K562 (cell line): ENCODE results near the gene C4orf17. TPM values are rescaled to one million over a fixed set of nuclear protein-coding genes. Genes with fewer than 3 reads are reported as not detected.

Experiments
- ATAC-seq: fragments of 200-7000 bp; cut with Tn5 transposase; 3 replicates; pipeline ENCODE4 v1.9.1; 2020; ENCODE audit warnings: moderate library complexity
- BruUV-seq: library from RNA; stranded (reverse); fragments of 400-500 nt; replicated peaks from 2 replicates; lab custom pipeline; 2021; lab: Mats Ljungman, UMichigan
- CTCF ChIA-PET: fragments of 300-600 bp; formaldehyde crosslinking; extraction: SDS; loops from one replicate; lab custom pipeline; 2021; ENCODE audit warnings: low intra/inter-chr PET ratio; lab: Yijun Ruan, JAX
- POLR2A ChIA-PET: fragments of 300-600, 350-650 bp; sonication (Branson Sonifier 250); formaldehyde crosslinking; extraction: SDS; loops from one replicate; lab custom pipeline; 2021; ENCODE audit warnings: antibody characterized with exemption, inconsistent platforms; lab: Yijun Ruan, JAX
- DNase-seq, 4 experiments: peaks; one replicate each; pipeline versions ENCODE4 v3.0.0 to v3.0.0-alpha.2; 2011 to 2018; ENCODE audit warnings: low spot score in 3 of 4, mixed read lengths in 3 of 4; ENCODE audit errors: extremely low read depth in 1 of 4
- FAIRE-seq: peaks from 2 replicates; lab custom pipeline; 2011; peaks lifted over from hg19 to GRCh38; lab: Jason Lieb, UNC
- H2AFZ ChIP-seq: 2 replicates; pipeline ENCODE4 v1.6.0; 2011; ENCODE audit warnings: low read depth, low read length, control low read depth, inconsistent platforms
- H3K27ac ChIP-seq: fragments of 200-600 bp; 3 replicates; pipeline ENCODE4 v1.8.0; 2011; ENCODE audit warnings: low read depth, mild to moderate bottlenecking, control low read depth, inconsistent platforms, low read length, moderate library complexity, mixed read lengths; ENCODE audit errors: extremely low read depth
- H3K27me3 ChIP-seq, 2 experiments: fragments of 300-600 bp in 1 of 2; 2 replicates in 1 of 2; 3 replicates in 1 of 2; pipeline versions ENCODE4 v1.6.0 to v1.8.0; 2011; ENCODE audit warnings: inconsistent platforms in 2 of 2, low read length in 2 of 2, mild to moderate bottlenecking in 1 of 2, mixed read lengths in 1 of 2, moderate library complexity in 1 of 2; ENCODE audit not compliant: control insufficient read depth in 2 of 2, insufficient read depth in 2 of 2
- H3K36me3 ChIP-seq: fragments of 300-600 bp; 3 replicates; pipeline ENCODE4 v1.8.0; 2011; ENCODE audit warnings: mild to moderate bottlenecking, low read length, inconsistent platforms; ENCODE audit not compliant: control insufficient read depth, insufficient read depth
- H3K4me1 ChIP-seq, 2 experiments: fragments of 200-600 bp in 1 of 2; replicated peaks in 1 of 2; 2 replicates in 1 of 2; 3 replicates in 1 of 2; pipeline versions ENCODE4 v1.5.1 to v1.8.0; 2011; ENCODE audit warnings: inconsistent platforms in 2 of 2, low read length in 2 of 2, mild to moderate bottlenecking in 1 of 2, mixed read lengths in 1 of 2, moderate library complexity in 1 of 2; ENCODE audit not compliant: control insufficient read depth in 2 of 2, insufficient read depth in 2 of 2
- H3K4me2 ChIP-seq: 2 replicates; pipeline ENCODE4 v1.6.1; 2011; ENCODE audit warnings: low read length, control low read depth, inconsistent platforms, mixed read lengths; ENCODE audit not compliant: insufficient read depth
- H3K4me3 ChIP-seq: fragments of 200-600 bp; sonication (generic), shearing (Covaris generic); 2 replicates; pipeline ENCODE4 v1.5.1; 2016; ENCODE audit warnings: control low read depth, inconsistent platforms
- H3K79me2 ChIP-seq: fragments of 200-600 bp; 3 replicates; pipeline ENCODE4 v1.8.0; 2011; ENCODE audit warnings: low read length, inconsistent platforms; ENCODE audit not compliant: control insufficient read depth, insufficient read depth
- H3K9ac ChIP-seq, 2 experiments: 2 replicates each; pipeline versions ENCODE4 v1.6.0 to v1.6.1; 2011; ENCODE audit warnings: low read depth in 2 of 2, low read length in 2 of 2, control low read depth in 1 of 2, inconsistent platforms in 1 of 2, mild to moderate bottlenecking in 1 of 2, mixed read lengths in 1 of 2; ENCODE audit not compliant: insufficient read depth in 1 of 2
- H3K9me1 ChIP-seq: one replicate; pipeline ENCODE4 v1.6.0; 2011; ENCODE audit warnings: inconsistent platforms, mild to moderate bottlenecking, low read length, moderate library complexity; ENCODE audit not compliant: control insufficient read depth, insufficient read depth
- H3K9me3 ChIP-seq: replicated peaks from 2 replicates; pipeline ENCODE4 v1.5.1; 2011; ENCODE audit warnings: low read depth, low read length, inconsistent platforms; ENCODE audit not compliant: control insufficient read depth, insufficient read depth
- H4K20me1 ChIP-seq: replicated peaks from 2 replicates; pipeline ENCODE4 v1.6.1; 2011; ENCODE audit warnings: low read length, inconsistent platforms, mixed read lengths; ENCODE audit not compliant: control insufficient read depth, insufficient read depth
- ARID1B ChIP-seq: fragments of 450-650 bp; IDR thresholded peaks from 2 replicates; pipeline ENCODE4 v1.6.1; 2016; ENCODE audit warnings: antibody characterized with exemption, mild to moderate bottlenecking, inconsistent platforms
- ASH1L ChIP-seq: fragments of 450-650 bp; IDR thresholded peaks from 2 replicates; pipeline ENCODE4 v1.6.1; 2018; ENCODE audit warnings: borderline replicate concordance, mild to moderate bottlenecking, low read depth; ENCODE audit not compliant: partially characterized antibody
- DDX20 ChIP-seq: fragments of 450-650 bp; IDR thresholded peaks from 2 replicates; pipeline ENCODE4 v1.6.1; 2016; ENCODE audit warnings: missing genetic modification characterization, low read depth, mild to moderate bottlenecking, missing compliant biosample characterization, moderate library complexity
- ETV5 ChIP-seq: sonication (generic); formaldehyde crosslinking; IDR thresholded peaks from 2 replicates; pipeline ENCODE4 v1.4.0; 2020; ENCODE audit warnings: low read depth, mild to moderate bottlenecking, missing genetic modification reagents
- MAFF ChIP-seq: IDR thresholded peaks from 2 replicates; pipeline ENCODE4 v1.6.1; 2012; ENCODE audit warnings: low read length, improper control_type of control experiment
- MYNN ChIP-seq, 2 experiments: sonication (generic); formaldehyde crosslinking in 1 of 2; IDR thresholded peaks; 2 replicates each; pipeline versions ENCODE4 v1.5.0 to v1.6.1; 2016 to 2020; ENCODE audit warnings: antibody characterized with exemption in 1 of 2, missing genetic modification reagents in 1 of 2
- TRIM28 ChIP-seq: fragments of 450-650 bp; IDR thresholded peaks from 2 replicates; pipeline ENCODE4 v1.6.1; 2017
- ZNF263 ChIP-seq: sonication (generic); formaldehyde crosslinking; IDR thresholded peaks from 2 replicates; pipeline ENCODE4 v1.8.0; 2022; ENCODE audit warnings: mild to moderate bottlenecking, missing genetic modification reagents, borderline replicate concordance
- ZNF274 ChIP-seq: IDR thresholded peaks from 2 replicates; pipeline ENCODE4 v1.6.1; 2011; ENCODE audit warnings: low read depth, mild to moderate bottlenecking, low read length, moderate library complexity, borderline replicate concordance
- WGBS: fragments of 100-300 bp; shearing (Covaris generic); methylation state at CpG from one replicate; pipeline ENCODE4 v1.1.6; 2016; ENCODE audit warnings: low coverage, mixed read lengths; ENCODE audit not compliant: insufficient coverage; ENCODE audit errors: missing lambda C conversion rate; 5-methylcytosine and 5-hydroxymethylcytosine counted together
- in situ Hi-C: fragments of 300-500 bp; cut with MboI; formaldehyde crosslinking; loops from 4 replicates; pipeline ENCODE4 v1.15.0; 2018; ENCODE audit warnings: inconsistent platforms, mixed read lengths
- intact Hi-C: fragments of 100-400 bp; cut with micrococcal nuclease; formaldehyde crosslinking; loops from 2 replicates; pipeline ENCODE4 v1.14.2; 2022
- polyA plus RNA-seq, 8 experiments: library from polyadenylated mRNA; depleted of rRNA in 4 of 8; stranded (reverse) in 5 of 8; unstranded in 3 of 8; fragments of >200 nt; fragmentation: Nextera tagmentation in 2 of 8; fragmentation: Illumina TruSeq in 1 of 8; extraction: Ambion mirVana in 2 of 8; extraction: Trizol in 1 of 8; gene quantifications; 2 replicates each; pipeline versions ENCODE4 v1.2.1 to v1.2.3, GENCODE V29; 2011 to 2014; ENCODE audit warnings: inconsistent platforms in 1 of 8, missing spikeins in 1 of 8
- total RNA-seq, 7 experiments: library from RNA; depleted of rRNA in 6 of 7; stranded (reverse); fragments of >200 nt in 6 of 7; fragmentation: Illumina TruSeq in 2 of 7; extraction: Trizol in 2 of 7; gene quantifications; 2 replicates each; pipeline versions ENCODE4 v1.2.1 to v1.2.3, GENCODE V29; 2011 to 2021; ENCODE audit warnings: low replicate concordance in 1 of 7

Gene C4orf17
- total and polyA plus RNA-seq, 9 of the 15 experiments (the other 6 are each of a cell fraction or from before 2014, with no cell fraction given): not detected

DNA sequence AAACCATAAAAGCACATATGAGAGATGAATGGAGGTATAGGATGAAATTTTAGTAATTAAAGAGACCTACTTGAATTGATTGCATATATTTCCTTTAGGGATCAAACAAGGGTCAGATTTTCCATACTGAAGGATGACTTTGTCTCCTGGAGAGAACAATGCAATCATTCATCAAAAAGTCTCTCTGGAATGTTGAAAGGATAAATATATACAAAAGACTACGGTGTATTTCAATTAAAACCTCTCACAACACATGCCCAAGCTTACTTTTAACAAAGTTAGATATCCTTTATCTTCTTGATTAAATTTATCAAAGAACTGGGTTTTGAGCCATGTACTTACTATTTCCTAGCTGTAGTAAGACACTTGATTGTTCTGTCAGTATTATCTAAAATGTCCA is 38.9 kb upstream of the C4orf17 start:
- no peak for ATAC-seq
- no peak for TF ChIP-seq ASH1L
- no peak for TF ChIP-seq MAFF
- Histone ChIP-seq H4K20me1 (no peaks in the 10 kb centered on the region), H3K79me2 (no peaks in the 10 kb centered on the region), H2AFZ (no peak overlapping the region), H3K27me3 (no peaks in the 10 kb centered on the region; a peak in 1 of 5 replicates), H3K36me3 (no peaks in the 10 kb centered on the region), H3K4me3 (no peak overlapping the region), H3K9ac (no peak overlapping the region), H3K4me1 (no peaks in the 10 kb centered on the region), H3K4me2 (no peak overlapping the region), H3K9me1 (no peaks in the 10 kb centered on the region), H3K27ac (no peak overlapping the region), H3K9me3 (no peaks in the 10 kb centered on the region)
- ChIA-PET POLR2A (no interaction called here), CTCF (no interaction called here)
- no TSS peak for BruUV-seq
- DNase-seq: no peak
- 0% methylated on average over 1 of the region's 1 CpG for WGBS
- intact Hi-C loops (no loop called here), in situ Hi-C loops (no loop called here)
- no peak for FAIRE-seq

DNA sequence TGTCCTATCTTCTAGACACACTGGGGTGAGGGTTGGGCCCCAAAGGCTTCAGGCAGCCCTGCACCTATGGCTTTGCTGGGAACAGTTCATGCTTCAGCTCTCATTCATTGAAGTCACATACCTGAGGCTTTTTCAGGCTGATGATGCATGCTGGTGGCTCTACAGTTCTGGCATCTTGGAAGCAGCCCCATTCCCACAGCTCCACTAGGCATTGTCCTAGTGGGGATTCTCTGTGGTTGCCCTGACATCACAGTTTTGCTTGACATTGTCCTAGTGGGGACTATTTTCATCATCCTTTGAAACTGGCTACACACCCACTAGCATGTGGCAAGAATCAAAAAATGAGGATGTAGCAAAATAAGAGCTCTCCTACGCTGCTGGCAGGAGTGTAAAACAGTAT is 37.7 kb upstream of the C4orf17 start:
- CTCF ChIA-PET: no interaction called here
- DNase-seq (no peak), FAIRE-seq (no peak), ATAC-seq (no peak)
- POLR2A ChIA-PET: no interaction called here
- Histone ChIP-seq H3K9me3 (no peaks in the 10 kb centered on the region), H3K27me3 (no peaks in the 10 kb centered on the region; a peak in 1 of 5 replicates), H4K20me1 (no peaks in the 10 kb centered on the region), H3K4me1 (no peaks in the 10 kb centered on the region), H3K4me2 (no peak overlapping the region), H2AFZ (no peak overlapping the region), H3K27ac (no peak overlapping the region), H3K4me3 (no peak overlapping the region), H3K9me1 (no peaks in the 10 kb centered on the region), H3K36me3 (no peaks in the 10 kb centered on the region), H3K79me2 (no peaks in the 10 kb centered on the region), H3K9ac (no peak overlapping the region)
- 0% methylated on average over 1 of the region's 1 CpG for WGBS
- no TSS peak for BruUV-seq
- in situ Hi-C loops (no loop called here), intact Hi-C loops (no loop called here)
- TF ChIP-seq TRIM28 (no peak), ZNF263 (CRISPR knock-in tag) (no peak), ZNF274 (no peak), DDX20 (tag) (no peak), ETV5 (CRISPR knock-in tag) (no peak), MYNN (IDR thresholded peaks at IDR 0.05) (no peak), MYNN (CRISPR knock-in tag; IDR thresholded peaks at IDR 0.05) (no peak), ARID1B (no peak)
